HEK293 (cell line): ENCODE measurements around the gene PILRA.
A peak's percentile ranks its signal among the peaks of the same experiment; 100 is the strongest.

ENCODE experiments used
- CTCF ChIP-seq: fragments of 450-650 bp; formaldehyde crosslinking; IDR thresholded peaks from 2 replicates; pipeline ENCODE4 v1.5.1; 2016; ENCODE audit warnings: missing biosample characterization, missing genetic modification characterization
- KLF16 ChIP-seq: fragments of 450-650 bp; formaldehyde crosslinking; IDR thresholded peaks from 2 replicates; pipeline ENCODE4 v1.5.1; 2017; ENCODE audit warnings: missing biosample characterization, missing genetic modification characterization
- PBX3 ChIP-seq: sonication (generic); formaldehyde crosslinking; IDR thresholded peaks from 2 replicates; pipeline ENCODE4 v1.8.1; 2022; ENCODE audit warnings: mild to moderate bottlenecking, moderate library complexity, missing genetic modification reagents
- ZBTB44 ChIP-seq: fragments of 450-650 bp; IDR thresholded peaks from 2 replicates; pipeline ENCODE4 v1.5.1; 2018; ENCODE audit warnings: missing biosample characterization, mild to moderate bottlenecking, missing genetic modification characterization
- ZBTB48 ChIP-seq: fragments of 450-650 bp; formaldehyde crosslinking; IDR thresholded peaks from 2 replicates; pipeline ENCODE4 v1.5.1; 2016; ENCODE audit warnings: missing biosample characterization, missing genetic modification characterization
- ZFP41 ChIP-seq: fragments of 450-650 bp; formaldehyde crosslinking; IDR thresholded peaks from 2 replicates; pipeline ENCODE4 v1.5.1; 2016; ENCODE audit warnings: missing biosample characterization, missing genetic modification characterization, borderline replicate concordance

GRCh38 chr7:100397315-100398081 is 24.2 kb downstream of the PILRA start:
- TF ChIP-seq CTCF (peak; percentile 35), ZBTB48 (tag by site-specific recombination) (no peak), ZFP41 (tag by site-specific recombination) (no peak), ZBTB44 (no peak), KLF16 (tag by site-specific recombination) (no peak), PBX3 (CRISPR knock-in tag) (no peak)
